Inflammatory macrophage (primary cell): ENCODE results near the gene C8G.

Source experiments
- DNase-seq, 2 donors: peaks; one replicate each; pipeline ENCODE4 v3.0.0-alpha.2; 2020 to 2022

The C8G gene

GRCh38 chr9:136970361-136970760, 25.3 kb downstream of the C8G start:
- no peak for DNase-seq

- no peak for DNase-seq
These were observed 26.7 kb downstream of the C8G start for GRCh38 chr9:136971746-136972145.

- DNase-seq: no peak
These were observed 27.3 kb downstream of the C8G start for GRCh38 chr9:136972335-136972734.

- no peak for DNase-seq
These were observed 27.7 kb downstream of the C8G start for GRCh38 chr9:136972743-136973142.

- no peak for DNase-seq
These were observed 28.9 kb downstream of the C8G start for GRCh38 chr9:136973618-136974617.

GRCh38 chr9:136974817-136975535, 29.9 kb downstream of the C8G start:
- peak in 1 of 2 donors; percentile 30 for DNase-seq

- peak in 1 of 2 donors; percentile 15 for DNase-seq
These were observed 30.6 kb downstream of the C8G start for GRCh38 chr9:136975644-136976043.

GRCh38 chr9:136977223-136977622, 32.2 kb downstream of the C8G start, which contains the start of gene PTGDS:
Gene PTGDS (plus strand): TSS chr9:136977504. CDS start chr9:136977579, 75 bp downstream.
- DNase-seq: peak in 1 of 2 donors; percentile 32

GRCh38 chr9:136977649-136978072, 32.6 kb downstream of the C8G start:
- DNase-seq: no peak

GRCh38 chr9:136978073-136978864, 33.2 kb downstream of the C8G start:
- DNase-seq: peak; percentile 18 to 45

GRCh38 chr9:136978865-136979544, 34.0 kb downstream of the C8G start:
- DNase-seq: no peak

- DNase-seq: no peak
These were observed 34.9 kb downstream of the C8G start for GRCh38 chr9:136979769-136980587.

GRCh38 chr9:136980669-136981478, 35.8 kb downstream of the C8G start:
- no peak for DNase-seq

- DNase-seq: no peak
These were observed 36.7 kb downstream of the C8G start for GRCh38 chr9:136981588-136982231.

- DNase-seq: no peak
These were observed 37.4 kb downstream of the C8G start, which contains the start of gene LCNL1 for GRCh38 chr9:136982232-136983051. Gene LCNL1 (plus strand): TSS chr9:136982993. CDS start chr9:136983587, 594 bp downstream.

GRCh38 chr9:136983167-136983566, 38.1 kb downstream of the C8G start:
- DNase-seq: no peak

GRCh38 chr9:136983656-136984314, 38.7 kb downstream of the C8G start:
- no peak for DNase-seq

- no peak for DNase-seq
These were observed 39.5 kb downstream of the C8G start for GRCh38 chr9:136984464-136985026.
